NT2/D1 (cell line): Measurements from ENCODE around the gene CDCA3.

Experiments used
- SUZ12 ChIP-seq: IDR thresholded peaks from 2 replicates; pipeline ENCODE4 v1.6.1; 2011; ENCODE audit not compliant: insufficient read length, insufficient read depth; ENCODE audit errors: extremely low read depth
- YY1 ChIP-seq: IDR thresholded peaks from 2 replicates; pipeline ENCODE4 v1.6.1; 2011; ENCODE audit not compliant: insufficient read length, insufficient read depth
- ZNF274 ChIP-seq: IDR thresholded peaks from 2 replicates; pipeline ENCODE4 v1.6.1; 2011; ENCODE audit warnings: mild to moderate bottlenecking, low read depth, low read length

DNA sequence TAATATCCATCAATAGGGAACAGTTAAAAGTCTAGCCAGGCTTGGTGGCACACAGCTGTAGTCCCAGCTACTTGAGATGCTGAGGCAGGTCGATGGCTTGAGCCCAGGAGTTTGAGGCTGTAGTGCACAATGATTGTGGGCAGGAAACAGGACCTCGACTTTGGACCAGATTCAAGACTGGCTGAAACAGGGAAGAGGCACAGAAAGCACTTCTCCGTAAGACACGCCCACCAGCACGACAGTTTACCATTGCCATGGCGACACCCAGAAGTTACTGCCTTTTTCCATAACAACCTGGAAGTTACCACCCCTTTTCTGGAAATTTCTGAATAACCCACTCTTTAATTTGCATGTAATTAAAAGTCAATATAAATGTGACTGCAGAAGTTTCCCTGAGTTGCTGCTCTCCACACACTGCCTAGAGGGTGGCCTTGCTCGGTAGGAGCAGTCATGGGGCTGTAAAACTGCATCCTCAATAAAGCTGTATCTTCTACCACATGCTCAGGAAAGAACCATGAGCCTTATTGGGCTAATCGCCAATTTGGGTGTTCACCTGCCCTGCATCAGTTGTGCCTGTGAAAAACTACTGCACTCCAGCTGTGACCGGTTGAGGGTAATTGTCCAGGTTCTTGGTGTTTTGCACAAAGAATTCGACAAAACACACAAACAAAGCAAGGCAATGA lies 48.9 kb upstream of the CDCA3 start:
- TF ChIP-seq YY1 (no peak), SUZ12 (no peak), ZNF274 (no peak)
